C4-2B (cell line): Measurements from ENCODE around the gene CRIP2.

Experiments used
- ZFX ChIP-seq: fragments of 450-650 bp; IDR thresholded peaks from 2 replicates; pipeline ENCODE4 v1.6.1; 2017
- TF ChIP-seq, protein P1 (sequence below): fragments of 450-650 bp; conservative IDR thresholded peaks from 2 replicates; pipeline ENCODE4 v1.5.1; 2017; ENCODE audit warnings: mild to moderate bottlenecking

DNA sequence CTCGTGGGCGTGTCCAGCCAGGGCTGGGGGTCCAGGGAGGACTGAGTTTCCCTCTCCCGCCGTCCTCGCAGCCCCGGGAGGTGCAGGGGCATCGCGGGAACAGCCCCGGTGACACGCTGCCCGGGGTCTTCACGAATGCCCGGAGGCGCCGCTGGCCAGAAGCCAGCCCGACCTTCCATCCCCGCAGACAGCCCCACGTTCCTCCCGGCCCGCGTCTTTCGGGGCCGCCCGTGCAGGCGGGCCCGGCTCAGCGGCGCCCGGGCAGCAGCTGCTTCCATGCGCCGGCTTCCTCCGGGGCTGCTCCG is 15.6 kb downstream of the CRIP2 start:
- TF ChIP-seq, protein P1, sequence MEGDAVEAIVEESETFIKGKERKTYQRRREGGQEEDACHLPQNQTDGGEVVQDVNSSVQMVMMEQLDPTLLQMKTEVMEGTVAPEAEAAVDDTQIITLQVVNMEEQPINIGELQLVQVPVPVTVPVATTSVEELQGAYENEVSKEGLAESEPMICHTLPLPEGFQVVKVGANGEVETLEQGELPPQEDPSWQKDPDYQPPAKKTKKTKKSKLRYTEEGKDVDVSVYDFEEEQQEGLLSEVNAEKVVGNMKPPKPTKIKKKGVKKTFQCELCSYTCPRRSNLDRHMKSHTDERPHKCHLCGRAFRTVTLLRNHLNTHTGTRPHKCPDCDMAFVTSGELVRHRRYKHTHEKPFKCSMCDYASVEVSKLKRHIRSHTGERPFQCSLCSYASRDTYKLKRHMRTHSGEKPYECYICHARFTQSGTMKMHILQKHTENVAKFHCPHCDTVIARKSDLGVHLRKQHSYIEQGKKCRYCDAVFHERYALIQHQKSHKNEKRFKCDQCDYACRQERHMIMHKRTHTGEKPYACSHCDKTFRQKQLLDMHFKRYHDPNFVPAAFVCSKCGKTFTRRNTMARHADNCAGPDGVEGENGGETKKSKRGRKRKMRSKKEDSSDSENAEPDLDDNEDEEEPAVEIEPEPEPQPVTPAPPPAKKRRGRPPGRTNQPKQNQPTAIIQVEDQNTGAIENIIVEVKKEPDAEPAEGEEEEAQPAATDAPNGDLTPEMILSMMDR = no peak
- no peak for TF ChIP-seq ZFX
